GM18867 (cell line): ENCODE results near the gene PKD2.
"Not testable (repeated sequence)": the region's sequence is repeated elsewhere in the genome, so short reads cannot be mapped to it uniquely, and the experiment has no call there.

Experiments used
- ATAC-seq: cut with Tn5 transposase; IDR thresholded peaks from one replicate; pipeline ENCODE4 v1.9.1; 2021; ENCODE audit warnings: mild to moderate bottlenecking, moderate library complexity; ENCODE audit not compliant: unreplicated experiment

PKD2 gene

DNA sequence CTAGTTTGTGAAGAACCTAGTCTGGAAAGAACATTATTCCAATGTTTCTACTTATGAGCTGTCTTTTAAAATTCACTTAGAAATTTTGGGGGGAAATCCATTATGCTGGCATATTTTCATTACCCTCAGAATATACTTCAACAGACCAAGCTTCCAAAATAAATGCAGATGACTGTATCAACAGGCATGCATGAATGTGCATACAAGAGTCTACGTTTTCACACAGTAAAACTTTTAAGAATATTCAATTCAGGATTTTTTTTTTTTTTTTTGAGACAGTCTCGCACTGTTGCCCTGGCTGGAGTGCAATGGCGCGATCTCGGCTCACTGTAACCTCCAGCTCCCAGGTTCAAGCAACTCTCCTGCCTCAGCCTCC lies 101.3 kb downstream of the PKD2 start:
- ATAC-seq: no peak

DNA sequence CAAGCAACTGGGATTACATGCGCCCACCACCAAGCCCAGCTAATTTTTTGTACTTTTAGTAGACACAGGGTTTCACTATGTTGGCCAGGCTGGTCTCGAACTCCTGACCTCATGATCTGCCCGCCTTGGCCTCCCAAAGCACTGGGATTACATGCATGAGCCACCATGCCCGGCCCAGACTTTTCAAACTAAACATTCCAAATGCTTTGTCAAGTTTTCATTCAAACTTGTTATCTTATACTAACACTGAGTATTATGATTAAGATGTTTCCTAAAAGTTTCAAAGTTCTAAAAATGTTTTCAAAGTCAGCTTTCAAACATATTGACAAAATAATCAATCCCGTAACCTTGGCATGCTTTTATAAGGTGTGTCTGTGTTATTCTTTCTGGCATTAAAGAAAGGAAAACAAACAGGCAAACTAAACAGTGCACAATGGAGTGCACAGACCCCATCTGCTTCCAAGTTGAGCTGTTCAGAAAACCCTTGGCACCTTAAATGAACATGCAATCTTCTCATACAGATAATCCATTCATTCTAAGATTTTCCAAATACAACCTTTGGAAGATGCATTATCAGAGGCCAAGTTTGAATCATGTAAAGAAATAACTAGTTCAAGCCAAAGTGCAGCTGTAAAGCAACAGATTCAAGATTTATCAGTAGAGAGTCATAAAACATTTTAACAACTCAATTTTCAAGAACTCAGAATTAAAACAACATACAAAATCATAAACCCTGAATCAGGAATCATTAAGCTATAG lies 101.9 kb downstream of the PKD2 start:
- ATAC-seq: no peak

DNA sequence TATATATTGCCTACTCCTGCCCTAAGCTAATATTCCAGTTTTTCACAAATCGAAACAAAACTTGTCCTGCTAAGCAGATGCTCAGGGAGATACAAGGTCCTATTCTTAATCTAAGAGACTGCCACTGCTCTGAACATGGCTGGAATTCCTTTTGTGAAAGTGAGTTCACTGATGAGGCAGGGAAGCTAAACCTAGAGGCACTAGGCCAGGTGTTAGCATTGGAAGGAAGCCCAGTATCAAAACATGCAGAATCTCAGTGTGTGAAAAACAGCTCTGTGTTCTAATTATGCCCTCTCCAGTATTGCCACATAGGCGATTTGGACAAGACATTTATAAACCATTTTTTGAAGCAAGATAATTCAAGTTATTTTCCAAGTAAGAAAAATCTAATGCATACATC lies 103.4 kb downstream of the PKD2 start:
- ATAC-seq: no peak

DNA sequence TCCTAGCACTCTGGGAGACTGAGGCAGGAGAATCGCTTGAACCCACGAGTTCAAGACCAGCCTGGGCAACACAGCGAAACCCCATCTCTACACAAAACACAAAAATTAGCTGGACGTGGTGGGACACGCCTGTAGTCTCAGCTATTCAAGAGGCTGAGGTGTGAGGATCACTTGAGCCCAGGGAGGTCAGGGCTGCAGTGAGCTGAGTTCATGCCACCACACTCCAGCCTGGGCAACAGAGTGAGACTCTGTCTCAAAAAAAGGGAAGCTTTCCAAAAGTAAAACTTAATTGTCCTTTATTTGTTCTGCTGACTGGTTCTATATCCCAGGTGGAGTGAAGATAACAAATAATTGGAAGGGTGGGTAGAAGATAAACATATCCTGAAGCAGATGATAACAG lies 105.4 kb downstream of the PKD2 start:
- no peak for ATAC-seq

GRCh38 chr4:88115587-88115986 lies 108.2 kb downstream of the PKD2 start:
- no peak for ATAC-seq

DNA sequence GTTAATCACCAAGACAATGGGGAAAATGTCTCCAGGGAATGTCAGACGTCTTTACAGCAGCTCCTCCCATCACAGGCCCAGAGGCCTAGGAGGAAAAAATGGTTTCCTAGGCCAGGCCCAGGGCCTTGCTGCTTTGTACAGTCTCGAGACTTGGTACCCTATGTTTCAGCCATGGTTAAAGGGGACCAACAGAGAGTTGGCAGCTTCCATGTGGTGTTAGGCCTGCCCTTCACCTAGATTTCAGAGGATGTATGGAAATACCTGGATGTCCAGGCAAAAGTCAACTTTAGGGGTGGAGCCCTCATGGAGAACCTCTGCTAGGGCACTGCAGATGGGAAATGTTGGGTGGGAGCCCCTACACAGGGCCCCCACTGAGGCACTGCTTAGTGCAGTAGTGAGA lies 112.5 kb downstream of the PKD2 start:
- ATAC-seq: no peak

GRCh38 chr4:88122260-88122659 lies 114.8 kb downstream of the PKD2 start:
- ATAC-seq: not testable (repeated sequence)
